MM.1S (cell line): ENCODE data around the gene ACSS3.

Source experiments
- DNase-seq: peaks from one replicate; pipeline ENCODE4 v3.0.0-alpha.2; 2015
- H2AFZ ChIP-seq: fragments of 300-600 bp; sonication (generic); 2 replicates; pipeline ENCODE4 v1.6.0; 2016; ENCODE audit warnings: antibody characterized with exemption, low read length
- H3F3A ChIP-seq: fragments of 300-600 bp; sonication (generic); 2 replicates; pipeline ENCODE4 v1.6.1; 2016; ENCODE audit warnings: mild to moderate bottlenecking, antibody characterized with exemption, low read length, moderate library complexity, mixed read lengths; ENCODE audit not compliant: insufficient read depth
- H3K27ac ChIP-seq: fragments of 300-600 bp; sonication (generic); 2 replicates; pipeline ENCODE4 v1.5.1; 2016; ENCODE audit warnings: mild to moderate bottlenecking, low read length
- H3K27me3 ChIP-seq: fragments of 300-600 bp; sonication (generic); replicated peaks from 2 replicates; pipeline ENCODE4 v1.6.0; 2016; ENCODE audit warnings: low read length; ENCODE audit not compliant: insufficient read depth
- H3K36me3 ChIP-seq: fragments of 300-600 bp; sonication (generic); replicated peaks from 2 replicates; pipeline ENCODE4 v1.6.1; 2016; ENCODE audit warnings: mild to moderate bottlenecking, low read length, mixed read lengths; ENCODE audit not compliant: insufficient read depth
- H3K4me1 ChIP-seq: fragments of 300-600 bp; sonication (generic); 2 replicates; pipeline ENCODE4 v1.6.1; 2016; ENCODE audit warnings: low read length, mixed read lengths
- H3K4me2 ChIP-seq: fragments of 300-600 bp; sonication (generic); 2 replicates; pipeline ENCODE4 v1.6.0; 2016; ENCODE audit warnings: low read depth, low read length
- H3K4me3 ChIP-seq: fragments of 300-600 bp; sonication (generic); 2 replicates; pipeline ENCODE4 v1.5.1; 2016; ENCODE audit warnings: low read length, mixed read lengths
- H3K79me2 ChIP-seq: fragments of 300-600 bp; sonication (generic); 2 replicates; pipeline ENCODE4 v1.6.1; 2016; ENCODE audit warnings: mixed run types, low read length, mixed read lengths
- H3K9ac ChIP-seq: fragments of 300-600 bp; sonication (generic); 2 replicates; pipeline ENCODE4 v1.6.1; 2016; ENCODE audit warnings: low read length, mixed read lengths
- H3K9me2 ChIP-seq: fragments of 300-600 bp; sonication (generic); replicated peaks from 2 replicates; pipeline ENCODE4 v1.6.1; 2016; ENCODE audit warnings: mild to moderate bottlenecking, low read length, mixed read lengths; ENCODE audit not compliant: insufficient read depth
- H3K9me3 ChIP-seq: fragments of 300-600 bp; sonication (generic); replicated peaks from 2 replicates; pipeline ENCODE4 v1.6.1; 2016; ENCODE audit warnings: mild to moderate bottlenecking, low read length, mixed read lengths; ENCODE audit not compliant: insufficient read depth
- H4K20me1 ChIP-seq: fragments of 300-600 bp; sonication (generic); 2 replicates; pipeline ENCODE4 v1.6.1; 2016; ENCODE audit warnings: mild to moderate bottlenecking, low read length, moderate library complexity, mixed read lengths; ENCODE audit not compliant: insufficient read depth
- CTCF ChIP-seq: fragments of 300-600 bp; sonication (generic); IDR thresholded peaks from 2 replicates; pipeline ENCODE4 v1.5.1; 2016; ENCODE audit warnings: antibody characterized with exemption, low read length, mixed read lengths
- EZH2 ChIP-seq: fragments of 300-600 bp; sonication (generic); optimal IDR thresholded peaks from 2 replicates; pipeline ENCODE3; 2017; ENCODE audit warnings: low read depth, mild to moderate bottlenecking, antibody characterized with exemption, low read length, mixed read lengths
- EZH2phosphoT487 ChIP-seq: fragments of 300-600 bp; sonication (generic); IDR thresholded peaks from 2 replicates; pipeline ENCODE4 v1.6.1; 2018; ENCODE audit warnings: antibody characterized with exemption, low read length

The ACSS3 gene

GRCh38 chr12:81083906-81084513, 6.1 kb downstream of the ACSS3 start:
- Histone ChIP-seq H3K9me3 (no peaks in the 10 kb centered on the region), H3K9ac (no peak overlapping the region), H3K4me3 (no peak overlapping the region), H3K4me1 (no peaks in the 10 kb centered on the region), H3K27me3 (no peaks in the 10 kb centered on the region), H3K27ac (no peak overlapping the region), H3K4me2 (no peak overlapping the region), H3K36me3 (no peaks in the 10 kb centered on the region), H3K9me2 (no peaks in the 10 kb centered on the region), H3K79me2 (no peaks in the 10 kb centered on the region), H2AFZ (no peak overlapping the region), H4K20me1 (no peaks in the 10 kb centered on the region), H3F3A (no peaks in the 10 kb centered on the region)
- no peak for DNase-seq
- no peak for TF ChIP-seq CTCF
- TF ChIP-seq EZH2, result no peak
- no peak for TF ChIP-seq EZH2phosphoT487

GRCh38 chr12:81084811-81085350, 7.0 kb downstream of the ACSS3 start:
- Histone ChIP-seq H3K27me3 (no peaks in the 10 kb centered on the region), H3K9ac (no peak overlapping the region), H3K4me3 (no peak overlapping the region), H3K27ac (no peak overlapping the region), H3K9me3 (no peaks in the 10 kb centered on the region), H3K4me2 (no peak overlapping the region), H3F3A (no peaks in the 10 kb centered on the region), H3K36me3 (no peaks in the 10 kb centered on the region), H3K4me1 (no peaks in the 10 kb centered on the region), H4K20me1 (no peaks in the 10 kb centered on the region), H3K9me2 (no peaks in the 10 kb centered on the region), H2AFZ (no peak overlapping the region), H3K79me2 (no peaks in the 10 kb centered on the region)
- TF ChIP-seq CTCF (no peak), EZH2phosphoT487 (no peak), EZH2 (no peak)
- no peak for DNase-seq

- no peaks in the 10 kb centered on the region for H3K4me1 ChIP-seq
- no peaks in the 10 kb centered on the region for H3K36me3 ChIP-seq
- no peaks in the 10 kb centered on the region for H3K9me3 ChIP-seq
- no peak for DNase-seq
- no peaks in the 10 kb centered on the region for H4K20me1 ChIP-seq
- H3K79me2 ChIP-seq, result no peaks in the 10 kb centered on the region
- no peak overlapping the region for H3K27ac ChIP-seq
- H3K4me2 ChIP-seq, result no peak overlapping the region
- H3K27me3 ChIP-seq, result no peaks in the 10 kb centered on the region
- H3F3A ChIP-seq, result no peaks in the 10 kb centered on the region
- no peak overlapping the region for H2AFZ ChIP-seq
- H3K9ac ChIP-seq, result no peak overlapping the region
- H3K9me2 ChIP-seq, result no peaks in the 10 kb centered on the region
- TF ChIP-seq EZH2 (no peak), CTCF (no peak)
- H3K4me3 ChIP-seq, result no peak overlapping the region
Measured at GRCh38 chr12:81085832-81086231, 8.0 kb downstream of the ACSS3 start.
